Measurements from ENCODE around the gene SNAP29.
A peak's percentile ranks its signal among the peaks of the same experiment; 100 is the strongest.
"Not testable (repeated sequence)": the region's sequence is repeated elsewhere in the genome, so short reads cannot be mapped to it uniquely, and the experiment has no call there.

The SNAP29 gene

GRCh38 chr22:20858615-20859416, at the start of gene SNAP29, which contains the start of gene PI4KA:
SNAP29 (plus strand) TSS chr22:20859007; CDS start chr22:20859111, 104 bp downstream.
PI4KA (minus strand) TSS chr22:20858811; CDS start chr22:20858725, 86 bp downstream.
- peak; percentile 79 for DNase-seq

- DNase-seq: no peak
Observed at GRCh38 chr22:20809538-20810185, 49.1 kb upstream of the SNAP29 start.

DNA sequence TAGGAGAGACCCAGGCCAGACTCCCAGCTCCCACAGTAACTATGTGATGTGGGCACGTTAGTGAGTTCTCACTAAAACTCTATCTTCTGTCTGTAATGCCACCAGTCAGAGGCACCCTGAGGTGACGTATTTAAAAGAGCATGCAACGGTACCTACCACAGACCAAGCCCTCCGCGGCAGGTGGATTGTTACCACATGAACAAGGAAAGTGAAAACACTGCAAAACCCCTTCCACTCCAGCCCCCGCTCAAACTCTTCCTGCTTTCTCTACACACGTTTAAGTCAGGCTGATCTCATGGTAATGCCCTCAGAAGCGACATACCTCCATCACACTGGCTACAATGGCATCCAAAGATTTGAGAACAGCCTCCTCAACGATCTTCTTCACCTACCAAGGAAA, 48.2 kb upstream of the SNAP29 start:
- DNase-seq: no peak

- DNase-seq: no peak
Observed at GRCh38 chr22:20811171-20811570, 47.6 kb upstream of the SNAP29 start.

- DNase-seq: no peak
Observed at GRCh38 chr22:20811971-20812660, 46.7 kb upstream of the SNAP29 start.

DNA sequence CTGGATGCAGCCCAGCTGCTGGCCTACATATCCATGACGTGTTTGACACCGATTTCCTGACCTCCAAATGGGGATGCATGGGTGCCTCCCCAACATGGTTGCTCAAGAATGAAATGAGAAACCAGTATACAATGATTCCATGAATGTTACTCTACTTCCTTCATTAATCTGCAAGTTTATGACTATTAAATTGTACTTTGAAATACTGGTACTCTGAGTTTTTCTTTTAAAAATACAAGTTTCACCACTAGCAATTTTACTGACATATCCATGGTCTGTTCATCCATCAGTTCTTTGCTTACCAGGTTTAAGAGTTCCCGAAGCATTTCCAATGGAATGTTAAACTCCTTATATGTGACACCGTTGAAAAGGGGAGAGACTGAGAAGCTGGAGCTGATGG, 45.8 kb upstream of the SNAP29 start:
- no peak for DNase-seq

DNA sequence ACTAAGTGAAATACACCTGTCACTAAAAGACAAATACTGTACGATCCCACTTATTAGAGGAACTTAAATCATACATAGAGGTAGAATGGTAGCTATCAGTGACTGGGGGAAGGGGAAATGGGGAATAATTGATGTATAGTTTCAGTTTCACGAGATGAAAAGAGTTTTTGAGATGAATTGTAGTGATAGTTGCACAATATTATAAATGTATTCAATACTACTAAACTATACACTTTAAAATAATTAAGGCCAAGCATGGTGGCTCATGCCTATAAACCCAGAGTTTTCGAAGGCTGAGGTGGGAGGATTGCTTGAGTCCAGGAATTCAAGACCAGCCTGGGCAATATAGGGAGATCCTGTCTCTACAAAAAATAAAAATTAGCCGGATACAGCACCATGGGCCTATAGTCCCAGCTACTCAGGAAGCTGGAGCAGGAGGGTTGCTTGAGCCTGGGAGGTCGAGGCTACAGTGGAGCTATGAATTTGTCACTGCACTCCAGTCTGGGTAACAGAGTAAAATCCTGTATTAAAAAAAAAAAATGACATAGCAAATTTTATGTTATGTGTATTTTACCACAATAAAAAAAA, 44.5 kb upstream of the SNAP29 start:
- DNase-seq: no peak

DNA sequence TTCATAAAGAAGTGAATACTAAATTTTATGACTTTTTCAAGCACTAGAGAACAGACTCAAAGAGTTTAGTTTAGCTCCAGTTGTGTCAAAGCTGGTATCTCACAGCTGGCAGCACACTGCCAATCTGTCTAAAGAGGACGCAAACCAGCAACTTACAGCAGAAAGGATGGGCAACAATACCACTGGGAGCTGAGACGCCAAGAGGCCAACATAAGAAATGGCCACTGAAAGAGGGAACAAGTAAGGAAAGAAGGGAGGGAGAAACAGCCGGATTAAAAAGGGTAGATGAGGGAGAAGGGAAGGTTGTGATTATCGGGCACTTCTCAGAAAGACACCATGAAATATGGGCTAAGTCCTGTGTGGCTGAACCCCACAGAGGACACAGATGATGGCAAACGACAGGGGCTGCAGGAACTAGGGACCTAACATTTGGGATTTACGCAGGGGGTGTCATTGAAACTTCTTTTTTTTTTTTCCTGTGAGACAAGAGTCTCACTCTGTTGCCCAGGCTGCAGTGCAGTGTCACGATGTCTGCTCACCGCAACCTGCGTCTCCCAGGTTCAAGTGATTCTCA, 43.2 kb upstream of the SNAP29 start:
- no peak for DNase-seq

DNA sequence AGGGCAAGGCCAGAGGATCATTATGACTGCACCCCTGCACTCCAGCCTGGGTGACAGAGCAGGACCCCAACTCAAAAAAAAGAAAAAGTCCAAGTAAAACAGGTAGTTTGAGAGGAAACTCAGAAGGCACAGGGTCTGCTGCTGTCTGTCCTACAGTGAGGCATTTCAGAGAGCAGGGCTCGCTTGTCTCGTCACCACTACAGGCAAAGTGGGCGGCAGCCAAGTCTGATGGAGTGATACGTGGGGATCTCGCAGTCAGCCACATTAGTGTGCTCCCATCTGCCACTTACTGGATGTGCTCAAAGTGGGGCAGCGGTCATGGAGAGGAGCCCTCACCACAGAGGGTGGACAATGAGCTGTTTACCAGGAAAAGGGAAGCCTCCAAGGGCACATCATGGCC, 42.2 kb upstream of the SNAP29 start:
- no peak for DNase-seq

- DNase-seq: no peak
Observed at GRCh38 chr22:20818471-20818870, 40.3 kb upstream of the SNAP29 start.

GRCh38 chr22:20819471-20819870, 39.3 kb upstream of the SNAP29 start:
- no peak for DNase-seq

- DNase-seq: not testable (repeated sequence)
Observed at GRCh38 chr22:20821717-20822239, 37.0 kb upstream of the SNAP29 start.

GRCh38 chr22:20822240-20822639, 36.6 kb upstream of the SNAP29 start:
- DNase-seq: no peak

DNA sequence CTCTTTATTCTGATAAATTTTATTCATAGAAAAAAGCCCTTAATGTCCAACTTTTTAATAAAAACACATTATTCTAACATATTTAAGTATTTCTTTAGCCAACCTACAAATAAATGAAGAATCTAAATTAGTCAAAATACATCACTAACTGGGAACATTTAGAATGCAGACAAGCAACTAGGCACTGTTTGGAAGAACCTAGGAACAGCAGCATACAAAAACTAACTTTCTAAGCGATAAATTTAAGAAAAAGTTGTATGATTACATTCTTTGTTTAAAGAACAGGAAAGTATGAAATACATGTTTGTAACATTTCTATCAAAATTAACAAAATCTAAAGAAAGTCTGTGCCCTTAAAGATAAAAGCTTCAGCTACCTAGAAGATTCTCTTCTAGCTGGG, 35.5 kb upstream of the SNAP29 start:
- DNase-seq: no peak

- not testable (repeated sequence) for DNase-seq
Observed at GRCh38 chr22:20825216-20825615, 33.6 kb upstream of the SNAP29 start.

- no peak for DNase-seq
Observed at GRCh38 chr22:20825624-20826023, 33.2 kb upstream of the SNAP29 start.

- DNase-seq: not testable (repeated sequence)
Observed at GRCh38 chr22:20826373-20827152, 32.2 kb upstream of the SNAP29 start.

DNA sequence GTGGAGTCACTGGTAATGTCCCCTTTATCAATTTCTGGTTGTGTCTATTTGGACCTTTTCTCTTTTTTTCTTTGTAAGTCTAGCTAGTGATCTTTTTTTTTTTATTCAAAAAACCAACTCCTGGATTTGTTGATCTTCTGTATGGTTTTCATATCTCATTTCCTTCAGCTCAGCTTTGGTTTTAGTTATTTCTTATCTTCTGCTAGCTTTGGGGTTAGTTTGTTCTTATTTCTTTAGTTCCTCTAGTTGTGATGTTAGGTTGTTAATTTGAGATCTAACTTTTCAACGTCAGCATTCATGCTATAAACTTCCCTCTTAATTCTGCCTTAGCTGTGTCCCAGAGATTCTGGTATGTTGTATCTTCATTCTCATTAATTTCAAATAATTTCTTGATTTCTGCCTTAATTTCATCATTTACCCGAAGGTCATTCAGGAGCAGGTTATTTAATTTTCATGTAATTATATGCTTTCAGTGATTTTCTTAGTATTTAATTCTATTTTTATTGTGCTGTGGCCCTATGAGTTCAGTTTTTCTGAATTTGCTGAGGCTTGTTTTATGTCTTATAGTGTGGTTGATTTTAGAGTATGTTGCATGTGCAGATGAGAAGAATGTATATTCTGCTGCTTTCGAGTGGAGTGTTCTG, 29.2 kb upstream of the SNAP29 start:
- DNase-seq: no peak

DNA sequence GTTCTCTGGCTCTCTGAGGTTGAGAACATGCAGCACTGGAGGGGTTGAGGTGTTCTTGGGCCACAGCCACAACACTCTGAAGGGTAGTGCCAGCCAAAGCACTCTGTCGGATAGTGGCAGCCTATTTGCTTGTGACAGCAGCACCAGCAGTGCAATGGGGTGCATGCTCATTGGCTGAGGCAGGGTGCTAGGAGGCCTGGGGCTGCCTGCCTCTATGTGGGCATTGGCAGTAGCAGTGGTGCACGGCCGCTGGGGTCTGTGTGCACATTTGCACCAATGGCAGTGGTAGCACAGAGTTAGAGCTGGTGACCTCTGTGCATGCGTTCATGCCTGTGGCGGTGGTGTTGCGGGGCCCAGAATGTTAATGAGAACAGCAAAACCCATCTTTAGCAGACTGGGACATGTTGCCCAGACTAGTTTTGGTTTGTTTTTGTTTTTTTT, 25.6 kb upstream of the SNAP29 start:
- no peak for DNase-seq

- no peak for DNase-seq
Observed at GRCh38 chr22:20834206-20834605, 24.6 kb upstream of the SNAP29 start.

DNA sequence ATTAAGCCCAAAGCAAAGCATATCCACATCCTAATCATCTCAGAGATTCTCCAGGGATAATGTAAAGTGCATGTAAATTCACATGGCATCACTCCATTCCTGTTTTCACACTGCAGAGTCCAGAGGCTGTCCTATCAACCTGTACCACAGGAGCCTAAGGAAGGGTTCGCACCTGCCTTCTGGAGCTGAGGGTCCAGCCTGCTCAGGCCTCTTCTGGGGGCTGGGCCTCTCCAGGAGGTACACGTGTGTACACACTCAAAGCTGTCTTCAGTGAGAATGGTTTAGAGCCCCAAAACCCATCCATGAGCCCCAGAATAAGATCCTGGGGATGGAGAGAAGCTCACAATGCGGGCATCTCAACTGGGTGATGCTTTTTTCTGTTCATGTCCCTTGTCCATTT, 24.1 kb upstream of the SNAP29 start:
- no peak for DNase-seq

All from NCI-H1694 (cell line).